ENCODE data around the gene AK8. TPM values are rescaled to one million over a fixed set of nuclear protein-coding genes. Genes with fewer than 3 reads are reported as not detected.

The AK8 gene
- total RNA-seq, 1 donor from 2014 or later: 0.22 TPM

GRCh38 chr9:132806723-132807421, 71.2 kb downstream of the AK8 start:
- H3K27ac Mint-ChIP-seq (ENCODE audit: unreplicated experiment): no peak overlapping the region
- TF ChIP-seq CTCF (IDR thresholded peaks at IDR 0.05): no peak
- peaks cover 41% of the 10 kb centered on the region for H3K27me3 Mint-ChIP-seq (ENCODE audit: low read depth)
- no peaks in the 10 kb centered on the region for H3K36me3 Mint-ChIP-seq (ENCODE audit: low read depth)
- no peak overlapping the region for H3K4me3 Mint-ChIP-seq (ENCODE audit: unreplicated experiment)
- DNase-seq (ENCODE audit: low spot score): no peak
- H3K4me1 Mint-ChIP-seq (ENCODE audit: low read depth): no peaks in the 10 kb centered on the region
- H3K9me3 Mint-ChIP-seq (ENCODE audit: low read depth): no peaks in the 10 kb centered on the region

- no peak for DNase-seq (ENCODE audit: low spot score)
- no peak overlapping the region for H3K4me3 Mint-ChIP-seq (ENCODE audit: unreplicated experiment)
- no peaks in the 10 kb centered on the region for H3K36me3 Mint-ChIP-seq (ENCODE audit: low read depth)
- no peak for TF ChIP-seq CTCF (IDR thresholded peaks at IDR 0.05)
- no peaks in the 10 kb centered on the region for H3K4me1 Mint-ChIP-seq (ENCODE audit: low read depth)
- no peak overlapping the region for H3K27ac Mint-ChIP-seq (ENCODE audit: unreplicated experiment)
- H3K27me3 Mint-ChIP-seq (ENCODE audit: low read depth): peaks cover 40% of the 10 kb centered on the region
- H3K9me3 Mint-ChIP-seq (ENCODE audit: low read depth): no peaks in the 10 kb centered on the region
These were observed 71.8 kb downstream of the AK8 start for GRCh38 chr9:132806306-132806705.

- no peaks in the 10 kb centered on the region for H3K9me3 Mint-ChIP-seq (ENCODE audit: low read depth)
- no peak overlapping the region for H3K4me3 Mint-ChIP-seq (ENCODE audit: unreplicated experiment)
- H3K27ac Mint-ChIP-seq (ENCODE audit: unreplicated experiment): no peak overlapping the region
- no peak for TF ChIP-seq CTCF (IDR thresholded peaks at IDR 0.05)
- peaks cover 4% of the 10 kb centered on the region for H3K4me1 Mint-ChIP-seq (ENCODE audit: low read depth)
- no peak for DNase-seq (ENCODE audit: low spot score)
- H3K27me3 Mint-ChIP-seq (ENCODE audit: low read depth): peaks cover 34% of the 10 kb centered on the region
- H3K36me3 Mint-ChIP-seq (ENCODE audit: low read depth): no peaks in the 10 kb centered on the region
These were observed 73.3 kb downstream of the AK8 start for GRCh38 chr9:132804576-132805295.

GRCh38 chr9:132802121-132802795, 75.8 kb downstream of the AK8 start:
- no peak overlapping the region for H3K4me3 Mint-ChIP-seq (ENCODE audit: unreplicated experiment)
- H3K27me3 Mint-ChIP-seq (ENCODE audit: low read depth): peaks cover 36% of the 10 kb centered on the region
- no peaks in the 10 kb centered on the region for H3K9me3 Mint-ChIP-seq (ENCODE audit: low read depth)
- no peaks in the 10 kb centered on the region for H3K36me3 Mint-ChIP-seq (ENCODE audit: low read depth)
- no peak for DNase-seq (ENCODE audit: low spot score)
- peaks cover 4% of the 10 kb centered on the region for H3K4me1 Mint-ChIP-seq (ENCODE audit: low read depth)
- no peak for TF ChIP-seq CTCF (IDR thresholded peaks at IDR 0.05)
- H3K27ac Mint-ChIP-seq (ENCODE audit: unreplicated experiment): no peak overlapping the region

GRCh38 chr9:132801659-132802058, 76.4 kb downstream of the AK8 start:
- H3K27ac Mint-ChIP-seq (ENCODE audit: unreplicated experiment): no peak overlapping the region
- no peak for TF ChIP-seq CTCF (IDR thresholded peaks at IDR 0.05)
- peaks cover 42% of the 10 kb centered on the region for H3K27me3 Mint-ChIP-seq (ENCODE audit: low read depth)
- H3K4me3 Mint-ChIP-seq (ENCODE audit: unreplicated experiment): no peak overlapping the region
- H3K9me3 Mint-ChIP-seq (ENCODE audit: low read depth): no peaks in the 10 kb centered on the region
- no peaks in the 10 kb centered on the region for H3K36me3 Mint-ChIP-seq (ENCODE audit: low read depth)
- no peak for DNase-seq (ENCODE audit: low spot score)
- peaks cover 4% of the 10 kb centered on the region for H3K4me1 Mint-ChIP-seq (ENCODE audit: low read depth)

Data from chondrocyte (in vitro differentiated cells).